Glomerular visceral epithelial cell (primary cell): ENCODE data around the gene MPPED1.

ENCODE experiments used
- DNase-seq: peaks from one replicate; pipeline ENCODE4 v3.0.0-alpha.2; 2016; ENCODE audit errors: extremely low spot score

The MPPED1 gene

GRCh38 chr22:43520632-43521039 is 108.8 kb downstream of the MPPED1 start:
- no peak for DNase-seq

- no peak for DNase-seq
Measured at GRCh38 chr22:43521716-43522115, 109.9 kb downstream of the MPPED1 start.

DNA sequence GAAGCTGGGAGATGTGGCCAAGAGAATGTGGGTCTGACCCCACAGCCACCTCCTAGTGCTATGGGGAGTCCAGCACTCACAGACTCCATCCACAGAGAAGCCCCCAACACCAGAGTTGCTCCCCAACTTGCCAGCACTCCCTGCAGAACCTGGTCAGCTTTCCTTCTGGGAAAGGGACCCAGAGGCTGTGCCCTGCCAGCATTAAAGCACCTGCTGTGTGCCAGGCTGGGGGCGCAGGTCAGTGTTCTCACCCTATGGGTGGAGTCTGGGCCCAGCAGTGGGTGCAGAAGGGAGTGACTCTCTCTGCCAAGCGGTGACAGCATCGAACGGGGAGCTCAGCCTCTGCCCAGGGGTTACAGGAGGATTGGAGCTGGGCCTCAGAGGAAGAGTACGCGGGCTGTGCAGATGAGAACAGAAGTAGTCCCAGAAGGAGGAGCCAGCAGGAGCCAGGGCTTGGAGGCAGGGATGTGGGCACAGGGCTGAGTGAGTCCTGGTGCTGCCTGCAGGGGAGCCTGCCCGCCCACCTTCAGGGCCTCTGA is 114.4 kb downstream of the MPPED1 start:
- DNase-seq = no peak

DNA sequence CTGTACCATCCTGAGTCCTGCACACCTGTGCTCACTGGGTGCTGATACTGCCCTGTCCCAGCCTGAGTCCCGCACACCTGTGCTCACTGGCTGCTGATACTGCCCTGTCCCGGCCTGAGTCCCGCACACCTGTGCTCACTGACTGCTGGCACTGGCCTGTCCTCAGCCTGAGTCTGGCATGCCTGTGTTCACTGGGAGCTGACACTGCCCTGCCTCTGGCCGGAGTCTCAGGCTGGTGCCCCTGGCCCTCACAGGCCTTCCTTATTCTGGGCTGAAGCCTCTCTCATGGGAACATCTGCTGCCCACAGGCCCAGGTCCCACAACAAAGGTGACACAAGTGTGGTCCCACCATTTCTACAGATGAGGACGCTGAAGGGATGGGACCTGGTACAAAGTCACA is 115.1 kb downstream of the MPPED1 start:
- no peak for DNase-seq

- no peak for DNase-seq
Measured at GRCh38 chr22:43528601-43529360, 117.0 kb downstream of the MPPED1 start.

DNA sequence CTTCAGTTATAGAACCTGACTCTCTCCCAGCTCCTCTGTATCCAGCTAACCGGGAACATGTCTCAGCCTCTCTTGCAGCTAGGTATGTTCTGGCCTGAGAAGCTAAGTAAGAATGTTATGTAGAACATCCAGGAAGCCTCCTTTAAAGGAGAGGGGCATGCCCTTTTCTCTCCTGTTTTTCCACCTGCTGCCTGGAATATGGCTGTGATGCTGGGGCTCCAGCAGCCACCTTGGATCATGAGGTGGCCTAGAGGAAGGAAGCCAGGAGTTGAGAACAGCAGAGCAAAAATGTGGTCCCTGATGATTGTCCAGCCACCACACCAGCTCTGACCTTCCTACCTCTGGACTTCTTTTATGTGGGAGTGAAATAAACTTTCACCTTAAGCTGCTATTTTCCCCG is 117.6 kb downstream of the MPPED1 start:
- no peak for DNase-seq

DNA sequence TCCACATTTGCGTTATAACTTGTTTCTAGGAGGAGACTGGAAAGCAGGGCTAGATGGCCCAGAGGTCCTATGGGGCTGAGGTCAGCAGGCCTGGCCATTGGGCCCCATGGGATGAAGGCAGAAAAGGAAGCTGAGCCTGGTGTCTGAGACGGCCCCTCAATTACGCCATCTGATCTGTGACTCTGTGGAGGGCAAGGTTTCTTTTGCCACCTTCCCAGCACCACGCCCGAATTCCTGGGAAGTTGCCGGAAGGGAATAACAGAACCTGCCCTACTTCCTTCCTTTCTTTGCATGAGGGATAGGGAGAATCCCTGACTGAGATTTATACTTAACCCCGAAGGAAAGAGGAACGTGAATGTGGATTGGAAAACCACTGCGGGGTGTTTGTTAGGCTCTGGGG is 118.1 kb downstream of the MPPED1 start:
- no peak for DNase-seq

DNA sequence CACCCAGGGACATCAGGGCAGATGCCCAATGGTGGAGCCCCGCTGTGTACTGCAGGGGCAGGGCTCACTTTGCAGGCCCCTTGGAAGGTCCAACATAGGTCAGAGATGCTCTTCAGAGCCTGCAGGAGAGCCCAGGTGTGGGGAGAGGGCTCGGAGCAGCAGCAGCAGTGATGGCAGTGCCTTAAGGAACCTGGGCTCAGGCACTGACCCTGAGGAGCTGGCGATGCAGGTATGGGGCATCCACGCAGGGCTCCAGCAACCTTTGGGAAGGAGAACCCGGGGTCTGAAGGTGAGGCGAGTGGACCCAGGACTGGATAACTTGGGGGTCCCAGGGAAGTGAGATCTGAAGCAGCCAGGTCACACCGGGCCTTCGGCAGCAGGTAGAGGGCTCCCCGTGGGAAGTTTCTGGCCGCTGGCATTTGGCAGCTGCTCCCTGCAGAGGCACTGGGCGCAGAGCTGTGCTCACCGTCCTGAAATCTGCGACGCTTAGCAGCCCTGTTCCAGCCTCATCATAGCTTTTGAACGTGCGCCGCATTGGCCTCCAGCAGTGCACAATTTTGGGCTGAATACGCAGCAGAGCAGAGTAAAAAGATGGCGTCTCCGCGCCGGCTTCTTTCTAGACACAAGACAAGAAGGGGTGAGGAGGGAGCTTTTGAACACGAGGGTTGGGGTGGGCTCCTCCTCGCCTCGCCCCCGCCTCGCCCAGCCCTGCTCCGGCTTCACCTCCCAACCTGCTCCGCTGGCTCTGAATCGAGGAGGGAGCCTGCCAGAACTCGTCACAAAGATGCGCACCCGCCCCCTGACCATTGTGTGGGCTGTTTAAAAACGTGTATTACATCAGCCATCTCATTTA is 118.8 kb downstream of the MPPED1 start:
- DNase-seq = no peak

DNA sequence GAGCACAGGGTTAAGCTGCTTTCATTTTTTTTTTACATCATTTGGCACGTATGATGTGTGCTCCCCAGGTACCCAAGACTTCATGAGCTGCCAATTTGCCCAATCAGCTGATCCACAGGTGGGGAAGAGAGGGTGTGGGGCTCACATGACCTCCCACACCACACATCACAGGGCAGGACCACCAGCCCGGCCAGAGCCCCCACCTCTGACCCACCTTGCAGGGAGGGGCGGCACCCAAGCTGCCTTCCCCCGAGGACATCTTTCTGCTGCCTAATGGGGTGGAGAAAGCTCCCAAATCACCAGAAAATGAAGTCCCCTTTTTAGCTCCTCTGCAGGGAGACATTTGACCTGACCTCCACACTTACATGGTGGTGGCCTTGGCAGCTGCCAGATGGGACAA is 119.8 kb downstream of the MPPED1 start:
- DNase-seq = no peak

GRCh38 chr22:43532301-43533155 is 120.7 kb downstream of the MPPED1 start:
- DNase-seq = no peak

- DNase-seq = no peak
Measured at GRCh38 chr22:43533156-43533530, 121.3 kb downstream of the MPPED1 start.

DNA sequence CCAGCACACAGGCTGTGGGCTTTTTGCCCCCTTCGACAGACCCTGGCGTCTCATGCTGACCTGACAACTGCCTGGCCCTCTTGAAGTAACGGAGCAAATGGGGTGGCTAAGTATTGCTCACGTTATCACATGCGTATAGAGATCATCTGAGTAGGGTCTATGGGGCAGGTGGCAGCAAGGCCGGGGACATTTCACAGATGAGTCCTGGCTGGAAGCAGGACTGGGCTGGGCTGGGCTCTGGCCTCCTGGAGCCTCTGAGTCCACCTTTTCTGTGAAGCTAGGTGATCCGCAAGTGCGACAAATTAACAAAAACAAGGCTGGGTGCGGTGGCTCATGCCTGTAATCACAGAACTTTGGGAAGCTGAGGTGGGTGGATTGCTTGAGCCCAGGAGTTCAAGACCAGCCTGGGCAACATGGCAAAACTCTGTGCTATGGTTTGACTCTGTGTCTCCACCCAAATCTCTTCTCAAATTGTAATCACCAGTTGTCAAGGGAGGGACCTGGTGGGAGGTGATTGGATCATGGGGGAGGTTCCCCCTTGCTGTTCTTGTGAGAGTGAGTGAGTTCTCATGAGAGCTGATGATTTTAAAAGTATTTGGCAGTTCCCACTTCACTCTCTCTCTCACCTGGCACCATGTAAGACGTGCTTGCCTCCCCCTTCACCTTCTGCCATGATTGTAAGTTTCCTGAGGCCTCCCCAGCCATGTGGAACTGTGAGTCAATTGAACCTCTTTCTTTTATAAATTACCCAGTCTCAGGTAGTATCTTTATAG is 122.0 kb downstream of the MPPED1 start:
- no peak for DNase-seq

- no peak for DNase-seq
Measured at GRCh38 chr22:43534916-43535315, 123.1 kb downstream of the MPPED1 start.

DNA sequence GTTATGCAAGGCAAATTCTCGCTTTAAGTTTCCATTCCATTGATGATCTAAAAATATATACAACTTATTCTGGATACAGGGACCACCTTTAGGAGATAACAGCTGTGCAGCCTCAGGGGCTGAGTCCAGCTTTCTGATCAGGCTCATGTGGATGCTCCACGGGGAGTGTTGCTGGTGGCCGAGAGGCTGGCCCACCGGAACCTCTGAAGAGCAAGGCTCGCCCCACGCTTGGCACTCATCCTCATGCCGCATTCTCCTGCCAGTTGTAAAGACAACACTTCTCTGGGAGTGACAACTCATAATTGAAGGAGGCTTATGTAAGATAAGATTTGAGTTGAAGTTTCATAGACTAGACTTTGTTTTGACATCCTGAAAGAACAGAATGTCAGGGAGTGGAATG is 123.5 kb downstream of the MPPED1 start:
- no peak for DNase-seq

DNA sequence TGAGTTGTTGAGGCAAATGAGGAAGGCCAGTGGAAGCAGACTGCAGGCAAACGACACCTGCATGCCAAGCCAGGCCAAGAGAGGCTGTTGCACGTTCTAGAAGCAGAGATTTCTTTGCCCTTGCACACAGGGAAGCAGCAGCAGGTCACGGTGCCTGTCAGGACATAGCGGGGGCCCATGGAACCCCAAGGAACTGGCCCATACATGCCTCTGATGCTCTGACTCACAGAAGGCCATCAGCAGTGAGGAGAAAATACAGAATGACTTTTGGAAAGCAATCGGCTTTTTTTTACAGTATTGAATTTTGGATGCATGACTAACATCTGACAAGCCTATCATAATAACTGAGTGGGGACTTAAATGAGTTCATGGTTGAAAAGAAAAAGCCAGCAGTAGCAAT is 123.9 kb downstream of the MPPED1 start:
- DNase-seq = no peak

DNA sequence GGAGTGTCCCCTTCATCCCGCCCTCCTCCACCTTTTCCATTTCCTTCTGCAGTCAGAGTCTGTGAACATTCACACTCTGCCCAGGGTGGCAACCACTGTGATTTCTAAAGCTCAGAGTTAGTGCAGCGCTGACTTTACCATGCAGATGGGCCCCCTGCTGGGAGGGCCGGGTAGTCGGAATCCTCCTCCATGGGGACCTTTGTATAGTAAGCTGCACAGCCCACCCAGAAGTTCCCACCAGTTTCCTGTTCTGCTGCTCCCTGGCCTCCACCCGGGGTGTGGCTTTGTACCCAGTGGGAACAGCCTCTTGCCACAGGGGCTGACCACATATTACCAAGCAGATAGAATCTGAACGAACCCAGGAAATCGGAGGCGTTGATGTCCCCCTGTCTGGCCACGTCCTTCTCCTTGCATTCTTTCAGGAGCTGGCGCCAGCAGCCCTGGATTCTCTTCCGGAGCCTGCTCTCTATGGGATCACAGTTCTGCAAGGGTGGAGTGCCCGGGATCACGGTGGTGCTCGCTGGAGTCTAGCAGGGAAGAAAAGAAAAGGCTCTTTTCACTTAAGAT is 125.3 kb downstream of the MPPED1 start:
- no peak for DNase-seq

DNA sequence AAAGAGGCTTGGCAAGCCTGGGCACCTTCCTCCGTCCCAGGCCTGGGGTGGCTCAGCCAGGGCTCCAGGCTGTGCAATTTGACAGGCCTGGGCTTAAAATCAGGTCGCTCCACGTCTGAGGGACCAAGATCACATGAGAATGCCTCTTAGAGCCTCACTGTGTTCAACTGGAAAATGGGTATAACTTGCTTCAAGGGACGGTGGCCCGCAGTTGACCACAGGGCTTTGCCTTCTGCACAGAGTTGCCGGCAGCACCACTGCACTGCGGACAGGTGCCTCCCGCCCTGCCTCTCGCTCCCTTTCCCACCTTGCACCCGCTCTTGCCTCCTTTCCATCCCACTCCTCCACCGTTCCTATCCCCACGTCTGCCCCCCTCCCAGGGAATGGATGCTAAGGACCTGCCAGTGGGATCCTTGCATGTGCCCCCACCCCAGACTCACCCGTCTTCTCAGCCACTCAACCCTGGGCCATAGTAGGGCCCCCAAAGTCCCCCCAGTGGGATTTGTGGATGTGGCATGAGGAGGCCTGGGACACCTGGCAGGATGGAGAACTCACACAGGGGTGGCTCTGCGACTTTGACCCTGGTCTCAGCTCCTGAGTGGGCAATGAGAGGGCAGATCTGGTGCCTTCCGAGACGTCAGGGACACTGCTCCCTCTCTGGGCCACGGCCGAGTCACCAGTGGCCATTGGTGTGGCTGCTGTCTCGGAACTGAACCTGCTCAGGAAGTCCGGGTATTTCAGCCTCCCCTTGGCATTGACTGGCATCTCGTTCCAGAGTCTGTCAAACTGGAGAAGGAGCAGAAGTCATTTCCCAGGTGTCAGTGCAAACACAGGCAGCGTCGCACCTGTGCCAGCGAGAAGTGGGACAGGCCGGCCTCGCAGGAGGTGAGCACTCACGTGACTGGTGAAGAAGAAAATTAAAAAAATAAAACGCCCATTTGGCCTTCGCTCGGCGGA is 128.0 kb downstream of the MPPED1 start:
- DNase-seq = no peak

DNA sequence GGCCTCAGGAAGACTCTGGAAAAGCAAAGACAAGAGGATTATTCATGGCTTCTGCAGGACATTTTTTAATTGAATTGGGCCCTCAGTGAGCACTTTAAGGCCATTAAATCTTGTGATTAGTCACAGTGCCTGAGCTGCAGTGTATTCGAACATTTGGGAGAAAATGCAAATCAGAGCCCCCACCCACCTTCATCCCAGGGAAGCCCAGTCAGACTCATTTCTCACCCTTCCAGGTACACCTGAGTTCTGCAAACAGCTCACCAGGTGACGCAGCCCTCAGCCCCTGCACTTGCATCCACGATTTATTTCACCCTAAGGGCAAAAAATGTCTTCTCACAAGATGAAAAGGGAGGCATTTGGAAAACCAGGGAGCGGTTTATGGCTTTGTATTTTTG is 128.7 kb downstream of the MPPED1 start:
- DNase-seq = no peak

GRCh38 chr22:43541022-43541421 is 129.2 kb downstream of the MPPED1 start:
- DNase-seq = no peak
